GM13976 (cell line): ENCODE data around the gene ICA1.

Source experiments
- DNase-seq: peaks from one replicate; pipeline ENCODE4 v3.0.0; 2012; ENCODE audit warnings: low spot score
- CTCF ChIP-seq: IDR thresholded peaks from 2 replicates; pipeline ENCODE4 v1.5.1; 2012; ENCODE audit warnings: borderline replicate concordance, mild to moderate bottlenecking; ENCODE audit not compliant: insufficient read depth; ENCODE audit errors: extremely low read depth, missing control alignments, control extremely low read depth
- in situ Hi-C: fragments of 300-500 bp; cut with MboI; formaldehyde crosslinking; loops from one replicate; pipeline ENCODE4 v1.12.0; 2022; ENCODE audit warnings: low sequenced_read_pairs, mixed read lengths, inconsistent platforms; ENCODE audit not compliant: unreplicated experiment

Gene ICA1

DNA sequence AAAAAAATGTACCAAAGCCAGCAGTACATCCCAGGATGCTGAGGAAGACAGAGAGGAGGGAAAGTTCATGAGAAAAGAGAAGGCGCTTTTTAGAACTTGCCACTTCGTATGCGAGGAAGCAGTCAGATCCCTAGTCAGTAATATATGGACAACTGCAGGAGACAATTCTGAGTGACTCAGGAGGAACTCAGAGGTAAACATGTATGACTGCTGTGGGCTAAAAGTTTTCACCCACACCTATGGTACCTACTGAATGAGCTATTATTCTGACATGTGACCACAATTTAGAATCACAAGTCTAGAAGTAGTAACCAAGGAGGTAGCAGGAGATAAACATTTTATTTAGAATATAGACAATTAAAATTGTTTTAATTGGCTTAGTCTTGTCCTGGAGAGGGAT is 126.5 kb downstream of the ICA1 start:
- in situ Hi-C loops = no loop called here
- no peak for DNase-seq
- TF ChIP-seq CTCF = no peak

DNA sequence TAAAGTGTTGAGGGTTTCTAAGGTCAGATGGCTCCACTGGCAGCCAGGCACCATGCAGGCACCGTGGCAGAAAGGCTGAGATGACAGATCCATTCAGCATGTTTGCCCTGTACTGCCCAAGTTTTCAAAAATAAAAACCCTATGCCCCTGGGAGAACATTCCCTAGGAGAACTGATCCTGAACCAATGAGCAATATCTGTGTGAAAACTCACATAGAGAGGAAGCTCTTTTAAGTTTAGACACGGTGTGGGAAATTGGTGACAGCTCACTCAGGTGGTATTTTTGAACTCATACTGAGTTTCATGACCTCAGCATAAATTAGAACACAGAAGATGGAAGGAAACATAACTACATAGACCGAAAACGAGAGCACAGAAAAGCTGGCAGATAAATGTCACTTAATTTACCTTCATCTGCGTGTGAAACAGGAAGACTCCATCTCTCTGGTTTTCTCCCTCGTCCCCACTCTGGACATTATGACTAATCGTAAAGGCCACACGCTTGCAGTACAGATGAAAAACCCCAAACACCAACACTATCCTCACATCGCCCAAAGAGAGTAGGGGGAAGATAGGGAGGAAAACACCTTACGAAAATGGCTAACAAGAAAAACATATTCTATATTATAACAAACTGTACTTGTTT is 127.8 kb downstream of the ICA1 start:
- in situ Hi-C loops = no loop called here
- peak; percentile 48 for DNase-seq
- no peak for TF ChIP-seq CTCF

- no peak for TF ChIP-seq CTCF
- in situ Hi-C loops = no loop called here
- DNase-seq = no peak
Measured at GRCh38 chr7:8133188-8133848, 128.6 kb downstream of the ICA1 start.

DNA sequence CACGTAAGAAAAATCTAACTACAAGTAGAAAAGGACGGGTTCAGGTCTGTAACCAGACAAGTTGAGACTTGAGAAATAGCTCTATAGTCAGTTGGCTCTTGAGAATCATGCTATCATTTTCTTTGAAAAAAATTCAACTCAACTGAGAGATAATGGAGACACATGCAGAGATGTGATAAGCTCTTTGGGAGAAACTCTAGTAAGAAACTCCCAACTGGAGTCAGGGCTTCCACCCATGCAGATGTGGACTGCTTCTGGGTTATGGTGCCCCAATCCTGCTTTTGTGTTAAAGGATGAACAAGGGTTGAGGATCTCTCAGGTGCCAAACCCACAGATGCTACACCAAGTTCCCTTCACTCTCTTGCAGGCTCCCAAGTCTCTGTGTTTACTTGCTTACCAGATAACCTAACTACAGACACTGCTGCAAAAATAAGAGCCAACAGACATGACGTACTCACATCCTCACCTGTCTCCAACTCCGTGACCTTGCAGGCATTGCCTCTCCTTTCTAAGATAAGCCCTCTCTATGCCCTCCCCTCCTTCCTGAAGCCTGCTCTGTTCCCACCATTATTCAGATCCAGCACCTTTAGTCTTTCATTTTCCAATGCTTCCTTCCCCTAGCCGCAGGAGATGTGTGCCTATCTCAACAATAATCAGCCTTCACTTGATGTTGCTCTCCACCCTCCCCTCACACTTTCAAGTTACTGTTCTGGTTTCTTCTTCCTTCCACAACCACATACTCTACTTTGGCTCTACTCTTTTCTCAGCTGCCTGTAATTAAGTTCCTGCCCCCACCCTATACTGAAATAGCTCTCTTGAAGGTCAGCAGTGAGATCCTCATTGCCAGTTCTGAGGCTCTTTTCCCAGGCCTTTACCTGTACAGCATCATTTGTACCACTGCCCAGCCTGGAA is 130.0 kb downstream of the ICA1 start:
- in situ Hi-C loops = no loop called here
- DNase-seq = no peak
- TF ChIP-seq CTCF = no peak

DNA sequence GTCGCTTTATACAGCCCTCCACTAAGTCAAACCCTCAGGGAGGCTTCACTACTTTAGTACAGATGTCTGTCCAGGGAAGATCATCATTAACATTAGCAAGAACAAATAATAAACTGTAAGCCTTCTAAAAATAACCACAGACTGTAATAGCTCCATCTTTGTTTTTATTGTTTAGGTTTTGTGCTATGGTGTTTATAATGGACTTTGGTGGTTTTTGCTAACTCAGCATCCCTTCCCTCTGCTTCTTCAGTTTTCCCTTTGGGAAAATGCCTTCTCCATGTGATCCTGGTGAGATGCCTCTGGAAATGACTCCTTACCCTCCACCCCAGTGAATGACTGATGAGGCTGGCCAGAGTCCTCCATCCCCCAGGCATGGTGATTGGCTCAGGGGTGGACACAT is 131.3 kb downstream of the ICA1 start:
- in situ Hi-C loops = no loop called here
- TF ChIP-seq CTCF = no peak
- DNase-seq = no peak

DNA sequence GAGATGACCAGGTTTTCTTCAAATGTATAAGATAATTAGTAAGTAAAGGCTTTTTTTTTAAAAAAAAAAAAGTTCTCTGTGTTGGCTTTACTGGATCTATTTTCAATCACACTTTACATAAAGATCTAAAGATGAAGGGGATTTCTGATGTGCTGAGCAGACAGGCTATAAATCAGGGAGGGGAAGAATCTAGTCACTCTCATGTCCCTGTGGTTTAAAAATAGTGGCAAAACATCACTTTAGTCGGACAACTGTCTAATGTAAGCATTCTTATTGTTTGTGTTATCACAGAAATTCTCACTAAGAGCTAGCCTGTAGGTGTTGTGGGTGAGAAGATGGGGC is 132.7 kb downstream of the ICA1 start:
- no peak for DNase-seq
- TF ChIP-seq CTCF = no peak
- in situ Hi-C loops = loop anchor here (10.0 kb wide), 1 partner anchor 154 kb away; no protein-coding TSS in a partner anchor
